Measurements from ENCODE around the gene GALNT18.

GALNT18 gene

DNA sequence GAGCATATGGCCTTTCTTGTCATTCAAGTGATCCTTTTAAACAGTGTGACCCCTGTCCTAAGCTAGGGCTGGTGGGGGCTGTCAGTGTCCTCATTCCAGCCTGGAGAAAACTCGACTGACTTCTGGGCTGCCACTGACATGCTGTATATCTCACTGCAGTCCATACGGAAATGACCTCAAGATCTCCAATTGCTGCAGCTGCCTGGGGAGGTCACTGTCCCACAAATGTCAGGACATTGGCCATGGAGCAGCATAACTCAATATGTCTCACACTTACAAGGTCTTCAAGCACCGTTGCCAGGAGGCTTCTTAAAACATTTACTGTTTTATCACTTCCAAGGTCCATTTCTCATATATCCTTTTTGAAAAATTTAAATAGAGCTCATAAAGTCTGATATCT, 240.9 kb downstream of the GALNT18 start:
- no peaks in the 10 kb centered on the region for H3K9me3 ChIP-seq (ENCODE audit: insufficient read depth, low read depth, low read length)
- no peak overlapping the region for H3K4me3 ChIP-seq (ENCODE audit: low read length)
- no peaks in the 10 kb centered on the region for H3K36me3 ChIP-seq (ENCODE audit: insufficient read depth, low read length)
- no peaks in the 10 kb centered on the region for H3K27me3 ChIP-seq (ENCODE audit: insufficient read depth, low read length)
- H3K9ac ChIP-seq (ENCODE audit: low read depth, low read length), result no peak overlapping the region
- H3K4me1 ChIP-seq (ENCODE audit: insufficient read depth, low read length), result no peaks in the 10 kb centered on the region
- WGBS, result 83% methylated on average over 3 of the region's 3 CpGs
- no peak overlapping the region for H3K27ac ChIP-seq (ENCODE audit: low read depth, low read length)

- WGBS, result 96% methylated on average over 2 of the region's 2 CpGs
- Histone ChIP-seq H3K36me3 (ENCODE audit: insufficient read depth, low read length) (no peaks in the 10 kb centered on the region), H3K9me3 (ENCODE audit: insufficient read depth, low read depth, low read length) (no peaks in the 10 kb centered on the region), H3K27ac (ENCODE audit: low read depth, low read length) (no peak overlapping the region), H3K9ac (ENCODE audit: low read depth, low read length) (no peak overlapping the region), H3K4me3 (ENCODE audit: low read length) (no peak overlapping the region), H3K4me1 (ENCODE audit: insufficient read depth, low read length) (no peaks in the 10 kb centered on the region), H3K27me3 (ENCODE audit: insufficient read depth, low read length) (no peaks in the 10 kb centered on the region)
Measured at GRCh38 chr11:11380340-11380739, 241.5 kb downstream of the GALNT18 start.

- H3K9me3 ChIP-seq (ENCODE audit: insufficient read depth, low read depth, low read length), result no peaks in the 10 kb centered on the region
- no peak overlapping the region for H3K4me3 ChIP-seq (ENCODE audit: low read length)
- no peaks in the 10 kb centered on the region for H3K4me1 ChIP-seq (ENCODE audit: insufficient read depth, low read length)
- no peak overlapping the region for H3K27ac ChIP-seq (ENCODE audit: low read depth, low read length)
- WGBS, result 89% methylated on average over 3 of the region's 3 CpGs
- H3K27me3 ChIP-seq (ENCODE audit: insufficient read depth, low read length), result no peaks in the 10 kb centered on the region
- no peaks in the 10 kb centered on the region for H3K36me3 ChIP-seq (ENCODE audit: insufficient read depth, low read length)
- no peak overlapping the region for H3K9ac ChIP-seq (ENCODE audit: low read depth, low read length)
Measured at GRCh38 chr11:11379661-11380060, 242.1 kb downstream of the GALNT18 start.

DNA sequence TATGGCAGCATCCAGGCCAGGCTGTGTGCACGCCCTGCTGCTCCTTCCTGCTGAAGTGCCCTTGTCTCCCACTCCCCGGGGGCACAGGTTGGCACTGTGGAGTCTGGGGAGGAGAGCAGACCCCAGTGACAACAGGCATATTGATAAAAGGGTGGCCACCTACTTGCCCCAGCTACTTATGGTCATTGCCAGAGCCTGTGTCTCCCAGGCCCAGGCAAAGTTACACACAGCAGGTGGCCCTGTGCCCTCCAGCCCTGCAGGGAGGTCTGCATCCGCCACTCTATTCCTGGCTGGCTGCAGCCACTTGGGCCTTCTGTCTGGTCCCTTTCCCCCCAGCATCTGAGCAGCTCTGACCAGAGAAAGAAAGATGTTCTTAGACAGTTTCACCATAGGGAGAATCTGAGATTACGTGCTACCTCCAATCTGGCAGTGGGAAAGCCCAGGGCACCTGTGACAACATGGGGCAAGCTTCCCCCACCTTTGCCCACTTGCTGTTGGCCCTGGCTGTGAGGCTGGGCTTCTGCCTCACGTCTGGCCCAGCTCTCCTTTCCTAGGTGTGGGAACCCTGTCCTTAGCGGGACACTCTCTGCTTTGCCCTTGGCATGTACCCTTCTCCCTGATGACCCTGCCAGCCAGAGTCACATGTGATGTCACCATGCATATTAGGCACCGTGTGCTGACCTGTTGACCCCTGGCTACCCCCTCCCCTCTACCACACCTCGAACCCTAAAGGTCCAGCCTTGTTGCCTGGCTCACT, 243.4 kb downstream of the GALNT18 start:
- Histone ChIP-seq H3K27ac (ENCODE audit: low read depth, low read length) (no peak overlapping the region), H3K9ac (ENCODE audit: low read depth, low read length) (no peak overlapping the region), H3K27me3 (ENCODE audit: insufficient read depth, low read length) (no peaks in the 10 kb centered on the region), H3K9me3 (ENCODE audit: insufficient read depth, low read depth, low read length) (no peaks in the 10 kb centered on the region), H3K4me1 (ENCODE audit: insufficient read depth, low read length) (peaks cover 8% of the 10 kb centered on the region; the same call in 1 of the 2 replicates), H3K36me3 (ENCODE audit: insufficient read depth, low read length) (no peaks in the 10 kb centered on the region), H3K4me3 (ENCODE audit: low read length) (no peak overlapping the region)
- WGBS, result 90% methylated on average over 8 of the region's 8 CpGs

GRCh38 chr11:11374358-11375148, 247.3 kb downstream of the GALNT18 start:
- Histone ChIP-seq H3K27ac (ENCODE audit: low read depth, low read length) (no peak overlapping the region), H3K4me1 (ENCODE audit: insufficient read depth, low read length) (peaks cover 8% of the 10 kb centered on the region), H3K27me3 (ENCODE audit: insufficient read depth, low read length) (no peaks in the 10 kb centered on the region), H3K9ac (ENCODE audit: low read depth, low read length) (no peak overlapping the region), H3K9me3 (ENCODE audit: insufficient read depth, low read depth, low read length) (no peaks in the 10 kb centered on the region), H3K36me3 (ENCODE audit: insufficient read depth, low read length) (no peaks in the 10 kb centered on the region), H3K4me3 (ENCODE audit: low read length) (no peak overlapping the region)
- WGBS, result 91% methylated on average over 7 of the region's 7 CpGs

DNA sequence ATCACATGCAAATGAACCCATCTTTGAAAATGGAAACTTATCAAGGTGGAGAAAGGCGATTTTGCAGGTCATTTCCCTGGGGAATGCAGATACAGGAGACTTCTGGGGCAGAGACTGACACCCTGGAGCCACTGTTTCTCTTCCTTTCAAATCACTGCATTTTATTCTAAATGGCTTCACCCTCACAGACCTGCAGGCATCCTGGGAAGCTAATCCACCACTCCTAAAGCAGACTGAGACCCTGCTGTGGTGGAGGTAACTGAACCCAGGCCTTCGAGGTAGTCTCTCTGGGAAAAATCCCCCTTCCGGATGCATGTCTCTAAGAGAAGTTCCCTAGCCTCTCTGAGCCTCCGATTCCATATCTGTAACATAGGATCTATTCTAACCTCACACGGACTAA, 247.9 kb downstream of the GALNT18 start:
- Histone ChIP-seq H3K27me3 (ENCODE audit: insufficient read depth, low read length) (no peaks in the 10 kb centered on the region), H3K27ac (ENCODE audit: low read depth, low read length) (no peak overlapping the region), H3K9ac (ENCODE audit: low read depth, low read length) (no peak overlapping the region), H3K4me1 (ENCODE audit: insufficient read depth, low read length) (peaks cover 8% of the 10 kb centered on the region), H3K9me3 (ENCODE audit: insufficient read depth, low read depth, low read length) (no peaks in the 10 kb centered on the region), H3K36me3 (ENCODE audit: insufficient read depth, low read length) (no peaks in the 10 kb centered on the region), H3K4me3 (ENCODE audit: low read length) (no peak overlapping the region)
- 69% methylated on average over 5 of the region's 5 CpGs for whole genome bisulfite sequencing

DNA sequence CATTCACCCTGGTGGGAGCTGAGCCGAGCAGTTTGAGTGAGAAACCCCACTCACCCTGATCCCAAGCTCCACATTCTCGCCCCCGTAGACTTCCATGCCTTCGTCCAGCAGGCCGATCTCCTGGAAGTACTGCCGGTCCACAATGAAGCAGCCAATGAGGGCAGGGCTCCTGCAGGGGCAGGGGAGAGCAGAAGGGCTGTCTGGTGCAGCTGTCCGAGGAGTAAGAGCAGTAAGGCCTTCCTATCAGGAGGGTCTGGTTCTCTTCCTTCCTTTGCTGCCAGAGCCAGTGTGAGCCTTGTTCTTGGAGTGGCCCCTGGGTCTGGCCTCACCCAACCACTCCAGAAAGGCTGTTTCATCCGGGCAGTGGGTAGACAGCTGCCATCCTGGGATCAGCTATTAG, 249.3 kb downstream of the GALNT18 start:
- 95% methylated on average over 8 of the region's 8 CpGs for WGBS
- Histone ChIP-seq H3K36me3 (ENCODE audit: insufficient read depth, low read length) (no peaks in the 10 kb centered on the region), H3K4me1 (ENCODE audit: insufficient read depth, low read length) (peaks cover 8% of the 10 kb centered on the region), H3K9me3 (ENCODE audit: insufficient read depth, low read depth, low read length) (no peaks in the 10 kb centered on the region), H3K9ac (ENCODE audit: low read depth, low read length) (no peak overlapping the region), H3K27ac (ENCODE audit: low read depth, low read length) (no peak overlapping the region), H3K27me3 (ENCODE audit: insufficient read depth, low read length) (no peaks in the 10 kb centered on the region), H3K4me3 (ENCODE audit: low read length) (no peak overlapping the region)

GRCh38 chr11:11370962-11371303, 250.9 kb downstream of the GALNT18 start:
- H3K9me3 ChIP-seq (ENCODE audit: insufficient read depth, low read depth, low read length), result no peaks in the 10 kb centered on the region
- peaks cover 8% of the 10 kb centered on the region for H3K4me1 ChIP-seq (ENCODE audit: insufficient read depth, low read length)
- 92% methylated on average over 6 of the region's 6 CpGs for WGBS
- no peak overlapping the region for H3K27ac ChIP-seq (ENCODE audit: low read depth, low read length)
- no peak overlapping the region for H3K9ac ChIP-seq (ENCODE audit: low read depth, low read length)
- H3K4me3 ChIP-seq (ENCODE audit: low read length), result no peak overlapping the region
- H3K36me3 ChIP-seq (ENCODE audit: insufficient read depth, low read length), result no peaks in the 10 kb centered on the region
- no peaks in the 10 kb centered on the region for H3K27me3 ChIP-seq (ENCODE audit: insufficient read depth, low read length)

- Histone ChIP-seq H3K27me3 (ENCODE audit: insufficient read depth, low read length) (no peaks in the 10 kb centered on the region), H3K9me3 (ENCODE audit: insufficient read depth, low read depth, low read length) (no peaks in the 10 kb centered on the region), H3K27ac (ENCODE audit: low read depth, low read length) (no peak overlapping the region), H3K36me3 (ENCODE audit: insufficient read depth, low read length) (no peaks in the 10 kb centered on the region), H3K9ac (ENCODE audit: low read depth, low read length) (no peak overlapping the region), H3K4me1 (ENCODE audit: insufficient read depth, low read length) (peaks cover 8% of the 10 kb centered on the region), H3K4me3 (ENCODE audit: low read length) (no peak overlapping the region)
- WGBS, result 77% methylated on average over 7 of the region's 8 CpGs
Measured at GRCh38 chr11:11370255-11370961, 251.4 kb downstream of the GALNT18 start.

GRCh38 chr11:11366793-11367192, 255.0 kb downstream of the GALNT18 start:
- Histone ChIP-seq H3K27me3 (ENCODE audit: insufficient read depth, low read length) (no peaks in the 10 kb centered on the region), H3K36me3 (ENCODE audit: insufficient read depth, low read length) (no peaks in the 10 kb centered on the region), H3K9me3 (ENCODE audit: insufficient read depth, low read depth, low read length) (no peaks in the 10 kb centered on the region), H3K9ac (ENCODE audit: low read depth, low read length) (no peak overlapping the region), H3K4me1 (ENCODE audit: insufficient read depth, low read length) (peaks cover 13% of the 10 kb centered on the region), H3K27ac (ENCODE audit: low read depth, low read length) (no peak overlapping the region), H3K4me3 (ENCODE audit: low read length) (no peak overlapping the region)
- 100% methylated on average over 1 of the region's 1 CpG for WGBS

DNA sequence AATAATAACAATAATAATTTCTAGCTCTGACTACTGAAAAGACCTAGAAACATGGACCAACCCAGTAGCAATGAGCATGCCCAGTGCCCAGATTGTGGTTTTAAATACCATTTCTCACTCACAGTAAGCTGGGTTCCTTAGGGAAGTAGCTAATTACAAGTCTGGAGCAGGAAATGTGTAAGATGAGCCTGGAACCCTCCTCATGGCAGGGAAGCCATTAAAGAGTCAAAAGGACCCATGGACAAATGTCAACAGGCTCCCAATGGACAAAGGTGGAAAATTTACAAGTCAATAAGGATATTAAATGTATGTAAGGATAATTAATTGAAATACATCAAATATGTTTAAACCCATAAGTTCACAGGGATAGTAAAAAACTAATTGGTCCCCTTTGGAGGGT, 258.1 kb downstream of the GALNT18 start:
- H3K4me1 ChIP-seq (ENCODE audit: insufficient read depth, low read length), result peaks cover 13% of the 10 kb centered on the region
- no peak overlapping the region for H3K4me3 ChIP-seq (ENCODE audit: low read length)
- H3K36me3 ChIP-seq (ENCODE audit: insufficient read depth, low read length), result no peaks in the 10 kb centered on the region
- no peak overlapping the region for H3K9ac ChIP-seq (ENCODE audit: low read depth, low read length)
- no peaks in the 10 kb centered on the region for H3K9me3 ChIP-seq (ENCODE audit: insufficient read depth, low read depth, low read length)
- no peak overlapping the region for H3K27ac ChIP-seq (ENCODE audit: low read depth, low read length)
- no peaks in the 10 kb centered on the region for H3K27me3 ChIP-seq (ENCODE audit: insufficient read depth, low read length)
